Nucleus accumbens (tissue), 56 donors: ENCODE measurements around the gene SH2D6.
"Not testable (repeated sequence)": the region's sequence is repeated elsewhere in the genome, so short reads cannot be mapped to it uniquely, and the experiment has no call there.

Experiments
- DNase-seq, 56 donors: peaks; one replicate each; lab custom pipeline; 2025; lab: John Stamatoyannopoulos, UW

Gene SH2D6

GRCh38 chr2:85418132-85419008 lies at the start of gene SH2D6:
TSS of gene SH2D6 (plus strand) at chr2:85418714. CDS start at chr2:85429466, 10,752 bp downstream.
- peak in 54 of 56 donors; percentile 53 to 97 (median 87) for DNase-seq

- DNase-seq, result no peak
These were observed 49.6 kb upstream of the SH2D6 start for GRCh38 chr2:85368921-85369320.

DNA sequence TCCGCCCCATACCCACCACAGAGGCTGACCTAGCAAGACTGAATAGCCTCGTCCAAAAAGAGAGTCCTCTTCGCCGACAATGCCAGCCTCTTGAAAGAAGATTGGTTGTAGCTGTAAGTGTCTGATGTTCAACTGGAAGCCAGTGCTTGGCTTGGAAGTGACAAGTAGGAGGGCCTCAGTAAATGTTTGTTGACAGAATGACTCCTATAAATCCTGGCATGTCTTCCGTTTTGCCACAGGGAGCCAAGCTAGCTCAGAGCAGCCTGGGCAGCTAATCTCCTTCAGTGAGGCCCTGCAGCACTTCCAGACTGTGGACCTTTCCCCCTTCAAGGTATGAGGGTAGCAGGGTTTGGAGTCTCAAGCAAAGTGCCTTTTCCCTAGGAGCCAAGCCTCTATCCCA lies 49.0 kb upstream of the SH2D6 start:
- DNase-seq, result no peak

DNA sequence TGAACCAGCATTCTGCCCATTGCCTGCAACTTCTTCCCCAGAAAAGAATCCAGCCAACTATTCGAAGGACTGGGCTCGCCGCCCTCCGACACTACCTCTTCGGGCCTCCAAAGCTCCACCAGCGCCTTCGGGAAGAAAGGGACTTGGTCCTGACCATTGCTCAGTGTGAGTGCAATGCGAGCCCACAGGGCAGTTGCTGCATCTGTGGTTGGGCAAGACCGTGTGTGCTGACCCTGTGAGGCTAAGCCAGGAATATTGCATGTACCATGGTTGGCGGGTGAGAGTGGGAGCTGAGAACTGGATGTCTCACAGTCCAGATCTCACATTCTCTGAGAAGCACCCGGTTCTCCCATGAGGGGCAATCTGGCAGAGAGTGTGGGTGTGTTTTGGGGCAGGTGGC lies 47.5 kb upstream of the SH2D6 start:
- no peak for DNase-seq

DNA sequence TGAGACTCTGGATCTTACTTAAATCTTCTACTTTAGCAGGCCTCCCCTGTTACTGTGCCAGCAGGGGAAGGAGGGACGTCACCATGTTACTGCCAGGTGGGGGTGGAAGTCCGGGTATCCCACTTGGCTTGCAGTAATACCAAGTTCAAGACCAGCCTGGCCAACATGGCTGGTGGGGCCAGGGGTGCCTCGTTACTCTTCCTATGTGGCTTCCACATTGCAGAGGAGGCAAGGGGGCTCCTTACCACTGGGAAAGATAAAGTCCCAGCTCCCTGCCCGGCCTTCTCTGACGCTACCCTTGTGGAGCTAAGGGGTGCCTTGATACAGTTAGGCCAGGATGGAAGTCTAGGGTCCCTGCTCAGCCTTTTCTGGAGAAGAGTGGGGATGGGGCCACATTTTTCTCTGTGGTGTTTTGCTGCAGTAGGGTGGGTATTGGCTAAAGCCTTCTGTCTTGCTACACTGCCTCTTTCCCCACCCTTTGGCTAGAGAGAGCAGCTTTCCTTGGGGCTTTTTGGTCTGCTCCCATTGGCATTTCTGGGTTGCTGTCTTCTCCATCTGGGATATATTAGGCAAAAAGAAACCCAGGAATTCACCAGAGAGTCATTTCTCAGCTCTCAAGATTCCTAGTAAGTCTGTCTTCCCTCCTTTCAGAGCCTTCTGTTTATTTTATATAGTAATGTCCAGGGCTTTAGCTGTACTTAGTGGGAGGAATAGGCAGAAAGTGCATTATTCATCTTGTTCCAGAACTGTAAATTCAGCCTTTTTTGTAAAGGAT lies 42.0 kb upstream of the SH2D6 start:
- DNase-seq, result no peak

DNA sequence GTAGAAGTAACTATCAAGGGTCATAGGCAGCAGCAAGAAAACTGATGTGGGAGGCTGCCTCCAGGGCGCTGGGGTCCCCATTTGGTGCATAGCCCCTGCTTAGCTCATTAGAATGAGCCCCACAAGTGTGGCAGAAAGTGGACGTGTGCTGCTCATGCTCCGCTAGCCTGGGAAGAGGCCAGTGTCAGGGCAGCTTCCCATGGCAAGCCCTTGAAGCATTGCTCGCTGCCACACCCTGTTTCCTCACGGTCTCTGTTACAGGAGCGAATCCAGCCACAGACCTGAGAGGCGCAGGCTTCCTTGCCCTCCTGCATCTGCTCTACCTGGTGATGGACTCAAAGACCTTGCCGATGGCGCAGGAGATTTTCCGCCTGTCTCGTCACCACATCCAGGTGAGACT lies 41.4 kb upstream of the SH2D6 start:
- no peak for DNase-seq

DNA sequence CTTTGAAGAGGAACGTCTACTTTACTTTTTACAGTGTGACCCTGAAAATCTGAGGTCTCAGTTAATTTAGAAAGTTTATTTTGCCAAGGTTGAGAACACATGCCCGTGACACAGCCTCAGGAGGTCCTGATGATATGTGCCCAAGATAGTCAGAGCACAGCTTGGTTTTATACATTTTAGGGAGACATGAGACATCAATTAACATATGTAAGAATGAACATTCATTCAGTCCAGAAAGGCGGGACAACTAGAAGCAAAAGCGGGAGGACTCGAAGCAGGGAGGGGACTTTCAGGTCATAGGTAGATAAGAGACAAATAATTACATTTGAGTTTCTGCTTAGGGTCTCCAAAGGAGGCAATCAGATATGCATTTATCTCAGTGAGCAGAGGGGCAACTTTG lies 40.3 kb upstream of the SH2D6 start:
- DNase-seq, result no peak

DNA sequence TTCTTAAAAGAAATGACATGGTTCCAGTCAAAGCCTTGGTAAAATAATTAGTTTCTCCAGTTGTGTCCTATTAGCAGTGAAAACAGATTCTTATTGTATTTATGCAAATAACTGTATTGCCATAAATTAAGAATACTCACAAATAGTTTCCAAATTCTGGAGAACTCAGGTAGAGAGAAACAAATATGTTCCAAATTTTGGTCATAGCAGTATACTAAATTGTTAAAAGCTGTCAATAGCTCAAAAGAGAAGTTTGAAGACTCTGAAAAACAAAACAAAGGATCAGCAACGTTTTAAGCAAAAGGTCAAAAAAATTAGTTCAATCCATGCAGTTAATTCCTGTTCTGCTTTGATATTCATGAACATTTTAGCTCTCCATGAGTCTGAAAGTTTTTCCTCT lies 38.5 kb upstream of the SH2D6 start:
- DNase-seq, result no peak

DNA sequence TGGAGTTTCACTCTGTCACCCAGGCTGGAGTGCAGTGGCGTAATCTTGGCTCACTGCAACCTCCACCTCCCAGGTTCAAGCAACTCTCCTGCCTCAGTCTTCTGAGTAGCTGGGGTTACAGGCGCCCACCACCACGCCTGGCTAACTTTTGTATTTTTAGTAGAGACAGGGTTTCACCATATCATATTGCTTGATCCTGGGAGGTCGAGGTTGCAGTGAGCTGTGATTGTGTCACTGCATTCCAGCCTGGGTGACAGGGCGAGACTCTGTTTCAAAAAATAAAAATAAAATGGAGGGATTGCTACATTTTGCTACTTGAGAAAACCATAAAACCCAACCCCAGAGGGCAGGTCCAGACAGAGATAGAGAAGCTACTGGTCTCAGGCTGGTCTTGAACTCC lies 35.4 kb upstream of the SH2D6 start:
- DNase-seq, result not testable (repeated sequence)

GRCh38 chr2:85383850-85384249 lies 34.7 kb upstream of the SH2D6 start:
- no peak for DNase-seq

- no peak for DNase-seq
These were observed 32.8 kb upstream of the SH2D6 start for GRCh38 chr2:85385746-85386145.

- DNase-seq, result no peak
These were observed 30.8 kb upstream of the SH2D6 start for GRCh38 chr2:85387754-85388153.

DNA sequence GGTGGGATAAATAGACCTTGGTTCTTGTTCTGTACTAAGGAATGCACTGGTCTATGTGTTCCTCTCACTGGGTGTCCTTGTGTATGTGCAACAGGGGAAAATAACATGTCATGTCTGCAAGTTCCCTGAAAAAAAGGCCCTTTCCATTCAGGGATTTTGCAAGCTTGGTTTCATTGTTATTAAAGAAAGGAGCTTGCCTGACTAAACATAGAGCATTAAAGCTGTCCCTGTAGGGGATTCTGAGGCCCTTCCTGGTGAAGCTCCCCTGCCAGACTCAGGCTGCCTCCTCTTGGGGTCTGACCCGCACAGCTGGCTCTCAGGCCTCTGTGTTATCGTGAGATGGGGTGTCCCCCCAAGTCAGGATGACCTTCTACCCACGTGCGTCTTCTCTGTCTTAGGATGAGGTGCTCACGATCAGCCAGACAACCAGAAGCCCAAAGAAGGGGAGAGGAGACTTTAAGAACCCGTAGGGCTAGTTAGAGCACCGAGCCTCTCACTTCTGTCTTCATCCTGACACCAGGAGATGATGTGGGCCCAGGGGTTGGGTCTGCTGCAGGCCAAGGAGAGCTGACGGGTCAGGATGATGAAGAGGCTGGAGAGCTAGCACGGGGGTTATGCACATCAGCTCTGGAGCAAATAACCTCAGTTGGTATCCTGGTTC lies 29.5 kb upstream of the SH2D6 start:
- DNase-seq, result no peak

GRCh38 chr2:85390941-85391669 lies 27.4 kb upstream of the SH2D6 start:
- peak in 22 of 56 donors; percentile 7 to 70 (median 24) for DNase-seq

GRCh38 chr2:85393836-85394235 lies 24.7 kb upstream of the SH2D6 start:
- DNase-seq, result peak in 1 of 56 donors; percentile 40

GRCh38 chr2:85394261-85394681 lies 24.2 kb upstream of the SH2D6 start:
- peak in 44 of 56 donors; percentile 16 to 79 (median 64) for DNase-seq

DNA sequence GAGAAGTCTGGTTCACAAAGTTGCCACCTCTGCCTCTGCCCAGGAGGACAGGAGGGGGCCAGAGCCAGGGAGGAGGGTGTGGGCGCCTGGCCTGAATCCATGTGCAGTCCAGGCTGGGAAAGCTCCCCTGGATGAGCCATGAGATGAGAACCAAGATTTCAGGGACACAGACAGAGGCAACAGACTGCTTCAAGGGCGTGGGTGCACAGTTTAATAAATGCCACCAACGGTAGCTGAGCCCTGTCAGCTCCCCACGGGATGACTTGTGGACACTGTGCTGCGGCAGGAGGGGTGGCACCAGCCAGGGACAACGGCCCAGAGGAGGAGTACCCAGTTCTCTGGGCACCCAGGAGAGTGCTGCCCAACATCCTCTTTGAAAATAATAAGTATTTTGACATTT lies 23.5 kb upstream of the SH2D6 start:
- DNase-seq, result no peak

DNA sequence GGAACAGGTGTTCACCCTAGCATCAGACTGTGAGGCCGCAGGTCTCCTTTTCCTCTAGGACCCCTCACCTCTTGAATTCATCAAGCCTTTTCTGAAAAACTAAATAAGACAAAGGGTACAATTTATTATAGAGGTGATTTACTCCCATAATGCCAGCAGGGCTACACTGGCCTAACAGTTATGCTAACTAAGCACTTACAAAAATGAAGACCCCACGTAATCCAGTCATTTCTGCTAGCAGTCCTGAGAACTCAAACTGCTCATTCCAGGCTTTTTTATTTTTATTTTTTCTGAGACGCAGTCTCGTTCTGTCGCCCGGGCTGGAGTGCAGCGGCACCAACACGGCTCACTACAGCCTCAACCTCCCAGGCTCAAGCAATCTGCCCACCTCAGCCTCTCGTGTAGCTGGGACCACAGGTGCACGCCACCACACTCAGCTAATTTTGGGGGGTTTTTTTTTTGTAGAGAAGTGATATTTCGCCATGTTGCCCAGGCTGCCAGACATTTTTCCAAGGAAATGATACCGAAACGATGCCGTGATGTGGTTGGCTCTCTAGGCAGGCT lies 22.5 kb upstream of the SH2D6 start:
- no peak for DNase-seq

DNA sequence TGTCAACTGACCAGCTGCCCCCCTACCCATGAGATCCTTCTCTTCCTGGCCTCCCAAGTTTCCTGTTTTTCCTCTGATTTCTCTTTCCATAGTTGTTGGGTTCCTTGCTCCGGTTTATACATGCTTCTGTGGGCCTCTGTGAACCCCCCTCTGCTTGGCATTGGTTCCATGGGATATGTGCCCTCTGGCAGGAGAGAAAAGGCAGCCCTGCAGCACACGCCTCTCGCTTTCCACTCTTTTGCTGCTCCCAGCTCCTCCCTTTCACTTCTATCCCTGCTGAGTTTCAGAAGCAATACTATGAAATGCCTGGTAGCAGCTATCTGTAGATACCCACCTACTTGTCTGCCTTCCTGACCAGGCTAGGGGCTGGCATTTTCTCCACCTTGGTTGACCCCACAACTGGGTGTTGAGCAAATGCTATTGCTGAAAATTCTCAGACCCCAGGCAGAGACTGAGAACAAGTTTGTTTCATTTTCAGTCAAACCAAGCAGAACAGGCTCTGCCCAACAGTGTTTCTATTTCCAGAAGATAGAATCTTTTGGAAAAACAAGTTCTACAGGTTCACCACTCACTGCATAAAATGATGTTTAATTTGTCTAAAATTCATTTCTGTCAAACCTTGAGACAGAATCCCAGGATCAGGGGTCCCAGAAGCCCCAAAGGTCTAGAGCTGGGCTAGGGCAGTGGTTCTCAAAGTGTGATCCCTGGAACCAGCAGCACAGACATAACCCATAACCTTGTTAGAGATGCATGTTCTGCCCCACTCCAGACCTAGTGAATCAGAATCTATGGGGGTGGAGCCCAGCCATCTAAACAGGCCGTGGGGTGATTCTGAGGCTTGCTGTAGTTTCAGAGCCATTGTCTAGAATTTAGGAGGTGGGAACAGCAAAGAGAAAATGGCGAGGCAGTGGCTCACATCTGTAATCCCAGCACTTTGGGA lies 21.7 kb upstream of the SH2D6 start:
- peak in 3 of 56 donors; percentile 12 to 30 (median 24) for DNase-seq
